CD8-positive, alpha-beta memory T cell (primary cell): Measurements from ENCODE around the gene KIF6. TPM values are rescaled to one million over a fixed set of nuclear protein-coding genes. Genes with fewer than 3 reads are reported as not detected.

Source experiments
- CTCF ChIA-PET: fragments of 350-600 bp; sonication (Branson Sonifier 250); formaldehyde crosslinking; loops from one replicate; lab custom pipeline; 2021; ENCODE audit warnings: antibody characterized with exemption; lab: Charles Lee
- POLR2A ChIA-PET: fragments of 350-600 bp; sonication (Branson Sonifier 250); formaldehyde crosslinking; loops from one replicate; lab custom pipeline; 2021; ENCODE audit warnings: antibody characterized with exemption; lab: Charles Lee
- DNase-seq, 5 donors: peaks; one replicate each; pipeline versions ENCODE4 v3.0.0 to v3.0.0-alpha.2; 2020 to 2022; ENCODE audit warnings: mixed read lengths in 1 of 5
- H3K27ac ChIP-seq: one replicate; pipeline ENCODE4 v1.7.0; 2013; ENCODE audit warnings: low read depth, mild to moderate bottlenecking, low read length, moderate library complexity
- H3K27me3 ChIP-seq: 2 replicates; pipeline ENCODE4 v1.7.0; 2013; ENCODE audit warnings: low read length, mild to moderate bottlenecking; ENCODE audit not compliant: insufficient read depth, poor library complexity, severe bottlenecking
- H3K36me3 ChIP-seq: 2 replicates; pipeline ENCODE4 v1.7.0; 2013; ENCODE audit warnings: mild to moderate bottlenecking, low read length, moderate library complexity; ENCODE audit not compliant: insufficient read depth
- H3K4me1 ChIP-seq: 2 replicates; pipeline ENCODE4 v1.7.0; 2013; ENCODE audit warnings: mild to moderate bottlenecking, low read length, moderate library complexity; ENCODE audit not compliant: insufficient read depth
- H3K4me3 ChIP-seq: 2 replicates; pipeline ENCODE4 v1.7.0; 2013; ENCODE audit warnings: mild to moderate bottlenecking, low read length
- H3K9me3 ChIP-seq: 2 replicates; pipeline ENCODE4 v1.7.0; 2013; ENCODE audit warnings: mild to moderate bottlenecking, low read length
- H3K27ac Mint-ChIP-seq, 8 donors: one replicate each; pipeline ENCODE4 v1.8.0; 2020 to 2021; ENCODE audit warnings: mixed read lengths in 8 of 8, mild to moderate bottlenecking in 6 of 8, inconsistent platforms in 3 of 8, moderate library complexity in 3 of 8
- H3K27me3 Mint-ChIP-seq, 2 donors: one replicate each; pipeline ENCODE4 v1.8.0; 2020 to 2021; ENCODE audit warnings: mixed read lengths in 2 of 2, mild to moderate bottlenecking in 1 of 2, moderate library complexity in 1 of 2
- H3K36me3 Mint-ChIP-seq, 3 donors: one replicate each; pipeline ENCODE4 v1.8.0; 2020 to 2021; ENCODE audit warnings: mixed read lengths in 3 of 3, inconsistent platforms in 1 of 3, mild to moderate bottlenecking in 1 of 3
- H3K4me1 Mint-ChIP-seq, 3 donors: one replicate each; pipeline ENCODE4 v1.8.0; 2020 to 2021; ENCODE audit warnings: mixed read lengths in 3 of 3, inconsistent platforms in 1 of 3, mild to moderate bottlenecking in 1 of 3
- H3K4me3 Mint-ChIP-seq, 7 donors: one replicate each; pipeline ENCODE4 v1.8.0; 2020 to 2021; ENCODE audit warnings: mixed read lengths in 7 of 7, mild to moderate bottlenecking in 6 of 7, moderate library complexity in 4 of 7, inconsistent platforms in 2 of 7
- H3K9me3 Mint-ChIP-seq, 5 donors: one replicate each; pipeline ENCODE4 v1.8.0; 2020 to 2022; ENCODE audit warnings: mixed read lengths in 5 of 5, mild to moderate bottlenecking in 3 of 5, moderate library complexity in 2 of 5, inconsistent platforms in 1 of 5
- polyA plus RNA-seq: library from polyadenylated mRNA; unstranded; fragments of 300-500 nt; fragmentation: Illumina TruSeq; gene quantifications from one replicate; pipeline ENCODE4 v1.2.3, GENCODE V29; 2021
- total RNA-seq, 2 experiments: library from RNA; stranded (reverse); gene quantifications; one replicate each; pipeline ENCODE4 v1.2.3, GENCODE V29; 2021

The KIF6 gene
- total and polyA plus RNA-seq, 3 experiments from 2014 or later = 0.22 TPM; not detected in 1

GRCh38 chr6:39377539-39377950, 347.7 kb downstream of the KIF6 start:
- Histone ChIP-seq H3K27me3 (no peaks in the 10 kb centered on the region), H3K4me1 (no peaks in the 10 kb centered on the region), H3K27ac (no peak overlapping the region), H3K36me3 (no peaks in the 10 kb centered on the region), H3K4me3 (no peak overlapping the region), H3K9me3 (no peaks in the 10 kb centered on the region)
- ChIA-PET CTCF (no interaction called here), POLR2A (no interaction called here)
- H3K4me1 Mint-ChIP-seq = no peaks in the 10 kb centered on the region
- H3K27me3 Mint-ChIP-seq = peaks cover 5 to 10% of the 10 kb centered on the region in 2 donors
- no peak overlapping the region for H3K27ac Mint-ChIP-seq
- H3K36me3 Mint-ChIP-seq = no peaks in the 10 kb centered on the region
- no peaks in the 10 kb centered on the region for H3K9me3 Mint-ChIP-seq
- no peak overlapping the region for H3K4me3 Mint-ChIP-seq
- DNase-seq = no peak

- Mint-ChIP-seq H3K27me3 (peaks cover 6 to 11% of the 10 kb centered on the region in 2 donors), H3K4me1 (no peaks in the 10 kb centered on the region), H3K36me3 (no peaks in the 10 kb centered on the region), H3K4me3 (no peak overlapping the region), H3K27ac (no peak overlapping the region), H3K9me3 (peaks cover 0 to 2% (median 0%) of the 10 kb centered on the region in 5 donors)
- H3K4me1 ChIP-seq = no peaks in the 10 kb centered on the region
- H3K27ac ChIP-seq = no peak overlapping the region
- H3K36me3 ChIP-seq = no peaks in the 10 kb centered on the region
- CTCF ChIA-PET = no interaction called here
- no peaks in the 10 kb centered on the region for H3K27me3 ChIP-seq
- no peak overlapping the region for H3K4me3 ChIP-seq
- no peaks in the 10 kb centered on the region for H3K9me3 ChIP-seq
- no peak for DNase-seq
- POLR2A ChIA-PET = no interaction called here
Observed at GRCh38 chr6:39375405-39375804, 349.8 kb downstream of the KIF6 start.

DNA sequence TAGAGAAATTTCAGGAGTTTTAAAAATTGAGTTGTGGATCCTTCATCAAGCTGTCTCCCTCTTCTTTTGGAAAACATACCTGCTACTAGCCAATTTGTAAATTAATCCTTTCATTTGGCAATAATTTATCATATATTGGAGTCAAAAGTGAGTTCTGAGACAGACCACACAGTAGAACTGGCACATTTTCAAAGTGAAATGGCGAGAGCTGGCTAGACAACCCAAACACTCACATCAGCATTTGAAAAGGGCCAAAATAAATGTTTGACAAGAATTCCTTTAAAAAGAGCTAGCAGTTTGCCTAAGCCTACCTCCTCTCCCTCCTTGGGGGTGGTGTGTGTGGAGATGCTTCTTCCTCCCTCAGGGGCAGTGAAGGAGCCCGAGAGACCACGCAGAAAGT, 354.8 kb downstream of the KIF6 start:
- POLR2A ChIA-PET = no interaction called here
- DNase-seq = no peak
- Histone ChIP-seq H3K9me3 (no peaks in the 10 kb centered on the region), H3K4me3 (no peak overlapping the region), H3K27ac (no peak overlapping the region), H3K27me3 (no peaks in the 10 kb centered on the region), H3K4me1 (no peaks in the 10 kb centered on the region), H3K36me3 (no peaks in the 10 kb centered on the region)
- Mint-ChIP-seq H3K27ac (no peak overlapping the region), H3K4me1 (no peaks in the 10 kb centered on the region), H3K9me3 (peaks cover 0 to 2% (median 0%) of the 10 kb centered on the region in 5 donors), H3K36me3 (no peaks in the 10 kb centered on the region), H3K27me3 (peaks cover 6 to 27% of the 10 kb centered on the region in 2 donors), H3K4me3 (no peak overlapping the region)
- CTCF ChIA-PET = interaction anchor here (1.1 kb wide), 1 partner anchor 9 kb away, joined by 6 read pairs; no protein-coding TSS in a partner anchor

GRCh38 chr6:39369987-39370386, 355.2 kb downstream of the KIF6 start:
- no peaks in the 10 kb centered on the region for H3K36me3 Mint-ChIP-seq
- ChIA-PET CTCF (no interaction called here), POLR2A (no interaction called here)
- H3K4me1 Mint-ChIP-seq = no peaks in the 10 kb centered on the region
- no peak overlapping the region for H3K4me3 Mint-ChIP-seq
- Histone ChIP-seq H3K4me1 (no peaks in the 10 kb centered on the region), H3K4me3 (no peak overlapping the region), H3K9me3 (no peaks in the 10 kb centered on the region), H3K27me3 (no peaks in the 10 kb centered on the region), H3K36me3 (no peaks in the 10 kb centered on the region), H3K27ac (no peak overlapping the region)
- H3K27me3 Mint-ChIP-seq = peaks cover 6 to 27% of the 10 kb centered on the region in 2 donors
- peaks cover 0 to 2% (median 0%) of the 10 kb centered on the region in 5 donors for H3K9me3 Mint-ChIP-seq
- DNase-seq = no peak
- H3K27ac Mint-ChIP-seq = no peak overlapping the region

DNA sequence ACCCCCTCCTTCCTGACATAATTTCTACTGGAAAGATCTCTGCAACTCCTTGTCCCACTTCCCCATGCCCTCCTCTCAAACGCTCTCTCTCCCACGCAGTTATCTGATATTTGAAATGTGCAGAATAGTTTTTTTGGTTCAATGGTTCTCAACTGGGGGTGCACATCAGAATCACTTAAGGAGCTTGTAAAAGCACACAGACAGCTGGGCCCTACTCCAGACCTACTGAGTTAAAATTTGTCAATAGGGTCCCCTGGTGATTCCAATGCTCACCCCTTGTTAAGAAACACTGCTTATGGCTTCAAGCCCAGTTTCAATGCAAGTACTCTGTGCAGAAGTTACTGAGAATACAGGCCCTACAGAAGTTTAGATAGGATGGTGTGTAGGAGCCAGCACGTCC, 357.5 kb downstream of the KIF6 start:
- no peaks in the 10 kb centered on the region for H3K36me3 Mint-ChIP-seq

DNA sequence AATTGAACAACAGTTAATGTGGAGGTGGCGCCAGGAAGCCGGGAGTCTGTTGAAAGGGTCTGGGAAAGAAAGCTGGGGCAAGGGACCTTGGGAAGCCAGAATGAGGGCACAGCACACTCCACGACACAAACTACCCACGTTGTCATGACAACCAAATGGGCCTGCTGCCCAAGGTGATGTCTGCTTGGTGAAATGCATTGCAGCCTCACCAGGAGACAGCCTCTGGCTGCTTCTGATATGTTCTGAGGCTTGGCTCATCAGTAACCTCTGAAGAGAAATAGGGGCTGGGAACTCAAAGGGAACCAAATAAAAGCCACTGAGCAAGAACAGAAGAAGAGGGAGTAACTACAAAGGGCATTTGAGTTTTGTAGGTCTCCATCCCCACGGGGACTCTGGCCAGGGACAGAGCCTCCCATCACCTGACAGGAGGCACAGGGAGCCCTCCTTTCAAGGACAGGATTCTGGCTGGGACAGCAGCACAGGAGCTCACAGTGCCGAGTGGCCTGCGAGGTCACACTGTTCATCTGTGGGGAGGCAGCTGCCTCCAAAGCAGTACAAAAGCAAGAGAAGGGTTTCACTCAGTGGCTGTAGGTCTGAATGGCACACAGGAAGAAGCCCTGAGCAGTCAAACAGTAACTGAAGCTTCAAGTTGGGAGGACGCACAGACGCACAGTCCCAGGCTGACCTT, 358.1 kb downstream of the KIF6 start:
- POLR2A ChIA-PET = no interaction called here
- no peaks in the 10 kb centered on the region for H3K4me1 Mint-ChIP-seq
- no peaks in the 10 kb centered on the region for H3K36me3 Mint-ChIP-seq
- Histone ChIP-seq H3K27ac (no peak overlapping the region), H3K36me3 (no peaks in the 10 kb centered on the region), H3K4me3 (no peak overlapping the region), H3K27me3 (no peaks in the 10 kb centered on the region), H3K4me1 (no peaks in the 10 kb centered on the region), H3K9me3 (no peaks in the 10 kb centered on the region)
- peaks cover 0 to 2% (median 0%) of the 10 kb centered on the region in 5 donors for H3K9me3 Mint-ChIP-seq
- DNase-seq = no peak
- peak overlapping the region in 2 of 7 donors; percentile 14 to 27 for H3K4me3 Mint-ChIP-seq
- CTCF ChIA-PET = no interaction called here
- peaks cover 10 to 30% of the 10 kb centered on the region in 2 donors for H3K27me3 Mint-ChIP-seq
- H3K27ac Mint-ChIP-seq = no peak overlapping the region

More for the DNA sequence above, 357.5 kb downstream of the KIF6 start:
- no peak for DNase-seq
- no peaks in the 10 kb centered on the region for H3K36me3 ChIP-seq
- POLR2A ChIA-PET = no interaction called here
- Mint-ChIP-seq H3K4me3 (no peak overlapping the region), H3K9me3 (peaks cover 0 to 2% (median 0%) of the 10 kb centered on the region in 5 donors), H3K4me1 (no peaks in the 10 kb centered on the region), H3K27ac (no peak overlapping the region), H3K27me3 (peaks cover 9 to 27% of the 10 kb centered on the region in 2 donors)
- CTCF ChIA-PET = no interaction called here
- H3K4me1 ChIP-seq = no peaks in the 10 kb centered on the region
- no peak overlapping the region for H3K4me3 ChIP-seq
- H3K27ac ChIP-seq = no peak overlapping the region
- no peaks in the 10 kb centered on the region for H3K27me3 ChIP-seq
- no peaks in the 10 kb centered on the region for H3K9me3 ChIP-seq

DNA sequence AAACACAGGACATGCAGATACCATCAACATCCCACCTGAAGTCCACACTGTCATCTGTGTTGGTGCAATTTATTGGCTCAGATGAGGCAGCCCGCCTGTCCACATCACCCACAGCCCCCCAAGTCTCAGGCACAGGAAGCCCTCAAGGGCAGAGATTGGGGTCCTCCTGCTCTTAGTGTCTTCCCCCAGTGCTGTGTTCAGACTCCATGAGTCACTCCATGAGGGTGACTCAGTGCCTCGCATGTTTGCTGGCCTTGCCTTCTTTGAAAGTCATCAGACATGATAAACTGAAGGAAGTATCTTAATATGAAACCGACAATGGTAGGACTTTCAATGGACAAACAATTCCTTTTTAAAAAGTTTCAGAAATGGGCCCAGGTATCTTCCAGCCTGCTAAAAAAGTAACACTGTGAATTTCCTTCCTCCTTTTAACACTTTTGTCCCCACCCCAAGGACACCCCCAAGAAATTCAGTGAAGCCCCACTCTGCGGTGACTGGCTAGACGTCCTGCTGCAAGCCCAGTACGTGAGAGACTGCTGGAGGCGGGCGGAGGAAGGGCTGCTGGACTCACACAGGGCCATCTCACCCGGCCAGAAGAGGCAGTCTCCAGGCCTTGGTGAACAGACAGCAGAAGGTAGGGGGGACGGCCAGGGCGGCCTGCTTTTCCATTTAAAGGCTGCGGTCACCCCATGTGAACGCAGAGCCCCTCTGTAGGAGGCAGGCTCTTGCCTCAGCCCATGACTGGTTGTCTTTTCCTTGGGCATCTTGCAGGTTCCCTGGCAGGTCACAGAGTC, 359.7 kb downstream of the KIF6 start:
- H3K9me3 Mint-ChIP-seq = no peaks in the 10 kb centered on the region
- H3K27me3 Mint-ChIP-seq = peaks cover 7 to 34% of the 10 kb centered on the region in 2 donors
- DNase-seq = no peak
- no peaks in the 10 kb centered on the region for H3K27me3 ChIP-seq
- H3K4me3 ChIP-seq = no peak overlapping the region
- no peak overlapping the region for H3K27ac Mint-ChIP-seq
- H3K9me3 ChIP-seq = no peaks in the 10 kb centered on the region
- H3K36me3 ChIP-seq = no peaks in the 10 kb centered on the region
- ChIA-PET POLR2A (no interaction called here), CTCF (interaction anchor here (1.2 kb wide), 1 partner anchor 17 kb away, joined by 4 read pairs; no protein-coding TSS in a partner anchor)
- H3K36me3 Mint-ChIP-seq = no peaks in the 10 kb centered on the region
- H3K27ac ChIP-seq = no peak overlapping the region
- H3K4me1 ChIP-seq = no peaks in the 10 kb centered on the region
- no peak overlapping the region for H3K4me3 Mint-ChIP-seq
- H3K4me1 Mint-ChIP-seq = peaks cover 0 to 4% (median 1%) of the 10 kb centered on the region in 3 donors

- H3K4me1 Mint-ChIP-seq = peaks cover 0 to 4% (median 1%) of the 10 kb centered on the region in 3 donors
- no peak for DNase-seq
- no peak overlapping the region for H3K4me3 Mint-ChIP-seq
- H3K9me3 Mint-ChIP-seq = no peaks in the 10 kb centered on the region
- H3K4me1 ChIP-seq = no peaks in the 10 kb centered on the region
- no peaks in the 10 kb centered on the region for H3K27me3 ChIP-seq
- POLR2A ChIA-PET = no interaction called here
- peak overlapping the region in 1 of 8 donors; percentile 43 for H3K27ac Mint-ChIP-seq
- H3K27me3 Mint-ChIP-seq = peaks cover 6 to 16% of the 10 kb centered on the region in 2 donors
- no peak overlapping the region for H3K27ac ChIP-seq
- H3K9me3 ChIP-seq = no peaks in the 10 kb centered on the region
- CTCF ChIA-PET = no interaction called here
- H3K36me3 Mint-ChIP-seq = no peaks in the 10 kb centered on the region
- no peaks in the 10 kb centered on the region for H3K36me3 ChIP-seq
- no peak overlapping the region for H3K4me3 ChIP-seq
Observed at GRCh38 chr6:39363280-39363679, 361.9 kb downstream of the KIF6 start.
